Astrocyte (in vitro differentiated cells and primary cell): Measurements from ENCODE around the gene HGFAC.

Experiments
- CTCF ChIP-seq: IDR thresholded peaks from 2 replicates; pipeline ENCODE4 v1.5.1; 2011; ENCODE audit warnings: low read depth, mild to moderate bottlenecking, inconsistent platforms, low read length, moderate library complexity; ENCODE audit not compliant: insufficient read depth
- EZH2 ChIP-seq: IDR thresholded peaks from 2 replicates; pipeline ENCODE4 v1.6.1; 2012; ENCODE audit warnings: mild to moderate bottlenecking, low read length, inconsistent platforms; ENCODE audit not compliant: insufficient read depth

GRCh38 chr4:3393171-3393570, 48.6 kb upstream of the HGFAC start:
- no peak for TF ChIP-seq CTCF
- TF ChIP-seq EZH2 = no peak
